ENCODE results near the gene TRIM17.

Gene TRIM17

DNA sequence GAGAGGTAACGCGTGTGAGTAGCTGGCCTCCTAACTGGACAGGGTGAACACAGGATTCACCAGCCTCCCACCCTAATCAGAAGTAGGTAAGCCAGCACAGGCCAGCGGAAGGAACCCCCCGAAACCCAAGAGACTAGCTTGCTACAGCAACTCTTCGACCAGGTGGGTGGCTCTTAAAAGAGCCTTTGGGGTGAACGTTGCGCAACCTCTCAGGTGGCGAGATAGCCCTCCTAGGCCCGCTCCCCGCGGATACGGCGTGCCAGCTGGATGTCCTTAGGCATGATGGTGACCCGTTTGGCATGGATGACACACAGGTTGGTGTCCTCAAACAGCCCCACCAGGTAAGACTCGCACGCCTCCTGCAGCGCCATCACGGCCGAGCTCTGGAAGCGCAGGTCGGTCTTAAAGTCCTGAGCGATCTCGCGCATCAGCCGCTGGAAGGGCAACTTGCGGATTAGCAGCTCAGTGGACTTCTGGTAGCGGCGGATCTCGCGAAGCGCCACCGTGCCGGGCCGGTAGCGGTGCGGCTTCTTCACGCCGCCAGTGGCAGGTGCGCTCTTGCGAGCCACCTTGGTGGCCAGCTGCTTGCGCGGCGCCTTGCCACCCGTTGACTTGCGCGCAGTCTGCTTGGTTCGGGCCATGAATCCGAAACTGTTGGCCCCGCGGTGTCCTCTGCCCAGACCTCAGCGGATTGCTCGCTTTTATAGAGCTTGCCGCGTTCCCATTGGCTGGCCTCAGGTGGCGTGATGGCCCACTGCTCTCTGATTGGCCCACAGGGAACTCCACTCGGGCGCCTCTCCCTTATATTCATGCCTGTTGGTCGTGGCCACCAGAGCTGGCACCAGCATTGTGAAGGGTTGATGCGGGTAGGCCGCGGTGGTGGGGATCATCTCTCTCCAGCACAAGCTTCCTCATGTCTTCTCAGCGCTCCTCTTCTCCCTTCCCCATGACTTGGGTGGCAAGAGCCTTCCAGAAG is 8.3 kb upstream of the TRIM17 start:
- TF ChIP-seq ZNF16 (tag by site-specific recombination; IDR thresholded peaks at IDR 0.05; ENCODE audit: low read depth) (no peak), FEZF1 (tag by site-specific recombination; IDR thresholded peaks at IDR 0.05) (no peak), ZNF561 (tag by site-specific recombination; IDR thresholded peaks at IDR 0.05; ENCODE audit: borderline replicate concordance) (no peak), GLI2 (tag by site-specific recombination; IDR thresholded peaks at IDR 0.05; ENCODE audit: borderline replicate concordance, low read depth) (no peak), ZBTB1 (tag by site-specific recombination; IDR thresholded peaks at IDR 0.05) (no peak), ZNF521 (tag by site-specific recombination; IDR thresholded peaks at IDR 0.05) (no peak), ZSCAN30 (tag by site-specific recombination; IDR thresholded peaks at IDR 0.05) (no peak), ZNF302 (tag by site-specific recombination; IDR thresholded peaks at IDR 0.05; ENCODE audit: low read depth) (no peak), ZNF214 (tag by site-specific recombination; IDR thresholded peaks at IDR 0.05; ENCODE audit: borderline replicate concordance) (no peak)
- CTCF ChIA-PET = interaction anchor here (1.2 to 2.2 kb wide), 2 partner anchors 9 to 27 kb away, joined by 3 to 7 read pairs; no protein-coding TSS in a partner anchor
- POLR2A ChIA-PET = interaction anchor here (0.7 to 0.9 kb wide), 4 partner anchors 13 to 32 kb away, joined by 3 read pairs; partner anchors contain the start of gene TRIM11

DNA sequence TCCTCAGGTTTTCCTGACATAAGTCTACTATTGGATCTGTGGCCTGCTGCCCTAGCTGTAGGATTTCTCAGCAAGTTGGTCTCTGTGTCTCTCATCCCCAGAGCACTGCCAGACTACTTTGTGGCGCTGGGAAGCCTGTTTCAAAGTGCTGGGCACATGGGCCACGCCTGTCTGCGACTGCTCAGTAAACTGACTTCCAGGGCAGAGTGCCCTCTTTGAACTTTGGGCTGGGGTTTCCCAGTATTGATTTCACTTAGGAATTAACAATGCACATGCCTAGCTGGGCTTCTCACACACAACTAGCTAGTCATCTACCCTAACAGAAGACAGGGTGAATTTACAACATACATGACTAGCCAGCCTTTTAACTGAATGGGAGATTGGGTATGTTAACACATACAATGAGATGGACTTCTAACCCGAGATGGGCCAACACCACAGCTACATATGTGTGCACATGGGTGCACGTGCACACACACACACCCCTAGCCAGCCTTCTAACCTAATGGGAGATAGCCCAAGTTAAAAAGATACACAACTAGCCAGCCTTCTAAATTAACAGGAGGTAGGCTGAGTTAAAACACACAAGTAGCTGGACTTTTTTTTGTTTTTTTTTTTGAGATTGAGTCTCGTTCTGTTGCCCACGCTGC is 6.9 kb upstream of the TRIM17 start:
- TF ChIP-seq ZNF157 (tag by site-specific recombination; IDR thresholded peaks at IDR 0.05) = no peak
- TF ChIP-seq, protein P1, sequence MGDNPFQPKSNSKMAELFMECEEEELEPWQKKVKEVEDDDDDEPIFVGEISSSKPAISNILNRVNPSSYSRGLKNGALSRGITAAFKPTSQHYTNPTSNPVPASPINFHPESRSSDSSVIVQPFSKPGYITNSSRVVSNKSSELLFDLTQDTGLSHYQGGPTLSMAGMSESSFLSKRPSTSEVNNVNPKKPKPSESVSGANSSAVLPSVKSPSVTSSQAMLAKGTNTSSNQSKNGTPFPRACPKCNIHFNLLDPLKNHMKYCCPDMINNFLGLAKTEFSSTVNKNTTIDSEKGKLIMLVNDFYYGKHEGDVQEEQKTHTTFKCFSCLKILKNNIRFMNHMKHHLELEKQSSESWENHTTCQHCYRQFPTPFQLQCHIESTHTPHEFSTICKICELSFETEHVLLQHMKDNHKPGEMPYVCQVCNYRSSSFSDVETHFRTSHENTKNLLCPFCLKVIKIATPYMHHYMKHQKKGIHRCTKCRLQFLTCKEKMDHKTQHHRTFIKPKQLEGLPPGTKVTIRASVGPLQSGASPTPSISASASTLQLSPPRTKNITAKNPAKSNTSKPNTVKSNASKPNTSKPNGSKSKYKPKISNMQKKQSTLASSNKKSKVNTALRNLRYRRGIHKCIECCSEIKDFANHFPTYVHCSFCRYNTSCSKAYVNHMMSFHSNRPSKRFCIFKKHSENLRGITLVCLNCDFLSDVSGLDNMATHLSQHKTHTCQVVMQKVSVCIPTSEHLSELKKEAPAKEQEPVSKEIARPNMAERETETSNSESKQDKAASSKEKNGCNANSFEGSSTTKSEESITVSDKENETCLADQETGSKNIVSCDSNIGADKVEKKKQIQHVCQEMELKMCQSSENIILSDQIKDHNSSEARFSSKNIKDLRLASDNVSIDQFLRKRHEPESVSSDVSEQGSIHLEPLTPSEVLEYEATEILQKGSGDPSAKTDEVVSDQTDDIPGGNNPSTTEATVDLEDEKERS (tag by site-specific recombination; IDR thresholded peaks at IDR 0.05) = no peak
- no peak for TF ChIP-seq ATF2 (tag by site-specific recombination; IDR thresholded peaks at IDR 0.05; ENCODE audit: low read depth)
- no peak for TF ChIP-seq ZFP37 (tag by site-specific recombination; IDR thresholded peaks at IDR 0.05)
- no peak for TF ChIP-seq ZNF658 (tag by site-specific recombination; IDR thresholded peaks at IDR 0.05)
- no peak for TF ChIP-seq ZNF48 (tag by site-specific recombination; IDR thresholded peaks at IDR 0.05)
- TF ChIP-seq, protein P2, sequence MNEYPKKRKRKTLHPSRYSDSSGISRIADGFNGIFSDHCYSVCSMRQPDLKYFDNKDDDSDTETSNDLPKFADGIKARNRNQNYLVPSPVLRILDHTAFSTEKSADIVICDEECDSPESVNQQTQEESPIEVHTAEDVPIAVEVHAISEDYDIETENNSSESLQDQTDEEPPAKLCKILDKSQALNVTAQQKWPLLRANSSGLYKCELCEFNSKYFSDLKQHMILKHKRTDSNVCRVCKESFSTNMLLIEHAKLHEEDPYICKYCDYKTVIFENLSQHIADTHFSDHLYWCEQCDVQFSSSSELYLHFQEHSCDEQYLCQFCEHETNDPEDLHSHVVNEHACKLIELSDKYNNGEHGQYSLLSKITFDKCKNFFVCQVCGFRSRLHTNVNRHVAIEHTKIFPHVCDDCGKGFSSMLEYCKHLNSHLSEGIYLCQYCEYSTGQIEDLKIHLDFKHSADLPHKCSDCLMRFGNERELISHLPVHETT (tag by site-specific recombination; IDR thresholded peaks at IDR 0.05) = no peak
- TF ChIP-seq KLF9 (tag by site-specific recombination; IDR thresholded peaks at IDR 0.05; ENCODE audit: low read depth) = no peak
- no peak for TF ChIP-seq ZNF239 (tag by site-specific recombination; IDR thresholded peaks at IDR 0.05)
- TF ChIP-seq ZNF692 (tag by site-specific recombination; IDR thresholded peaks at IDR 0.05) = no peak
- no peak for TF ChIP-seq KLF7 (tag by site-specific recombination; IDR thresholded peaks at IDR 0.05; ENCODE audit: borderline replicate concordance)
- TF ChIP-seq ZNF366 (tag by site-specific recombination; conservative IDR thresholded peaks at IDR 0.05) = no peak
- Histone ChIP-seq H3K9me3 (ENCODE audit: control insufficient read depth, insufficient read depth, low read depth, low read length) (no peaks in the 10 kb centered on the region), H3K36me3 (ENCODE audit: control insufficient read depth in 2 of 2, insufficient read depth in 1 of 2, low read length in 2 of 2) (no peaks in the 10 kb centered on the region), H3K27ac (ENCODE audit: extremely low read depth, low read depth, low read length) (no peak overlapping the region), H3K4me3 (ENCODE audit: low read depth, low read length) (no peak overlapping the region), H3K4me1 (ENCODE audit: control insufficient read depth, insufficient read depth, low read length) (peaks cover 6% of the 10 kb centered on the region; the same call in 1 of the 2 replicates)
- ChIA-PET POLR2A (interaction anchor here (0.7 kb wide), 2 partner anchors 9 to 133 kb away, joined by 3 read pairs; no protein-coding TSS in a partner anchor), CTCF (interaction anchor here (0.7 to 2.2 kb wide), 6 partner anchors 10 to 424 kb away, joined by 3 to 7 read pairs (median 4); no protein-coding TSS in a partner anchor)

More for the DNA sequence above, 8.3 kb upstream of the TRIM17 start:
- H3K9me3 ChIP-seq (ENCODE audit: control insufficient read depth, insufficient read depth, low read depth, low read length) = no peaks in the 10 kb centered on the region
- H3K27ac ChIP-seq (ENCODE audit: extremely low read depth, low read depth, low read length) = no peak overlapping the region
- no peak overlapping the region for H3K4me3 ChIP-seq (ENCODE audit: low read depth, low read length)
- peaks cover 6% of the 10 kb centered on the region; the same call in 1 of the 2 replicates for H3K4me1 ChIP-seq (ENCODE audit: control insufficient read depth, insufficient read depth, low read length)
- no peaks in the 10 kb centered on the region for H3K36me3 ChIP-seq (ENCODE audit: control insufficient read depth in 2 of 2, insufficient read depth in 1 of 2, low read length in 2 of 2)

Data from HEK293 (cell line).